ENCODE data around the gene AGRN.

AGRN gene

DNA sequence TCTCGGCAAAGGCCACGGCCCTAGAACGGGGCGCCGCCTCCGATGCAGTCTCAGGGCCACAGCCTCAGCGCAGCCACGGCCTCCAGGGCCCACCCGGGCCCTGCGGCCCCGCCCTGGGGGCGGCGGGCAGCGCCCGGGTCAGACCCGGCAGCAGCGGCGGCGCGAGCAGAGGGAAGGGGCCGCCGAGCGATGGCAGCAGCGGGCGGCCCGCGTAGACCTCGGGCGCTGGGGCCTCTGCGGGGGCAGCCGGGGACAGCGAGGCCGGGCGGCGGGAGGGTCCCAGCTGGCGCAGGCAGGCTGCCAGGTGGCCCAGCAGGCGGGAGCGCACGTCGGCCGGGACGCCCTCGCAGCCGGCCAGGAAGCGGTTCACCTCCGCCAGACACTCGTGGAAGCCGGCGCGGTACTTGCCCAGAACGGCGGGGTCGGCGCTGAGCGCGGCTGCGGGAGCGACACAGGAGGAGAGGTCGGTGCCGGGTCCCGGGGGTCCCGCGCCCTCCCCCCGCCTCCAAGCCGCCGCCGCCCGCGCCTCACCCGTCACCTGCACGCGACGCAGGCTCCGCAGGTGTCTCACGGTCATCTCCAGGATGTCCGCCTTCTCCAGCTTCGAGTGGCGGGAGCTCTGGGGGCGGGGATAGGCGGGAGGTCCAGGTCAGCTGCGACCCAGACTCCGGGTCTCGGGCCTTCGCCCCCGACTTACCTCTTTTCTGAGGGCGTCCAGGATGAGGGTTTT lies 20.8 kb upstream of the AGRN start:
- Histone ChIP-seq H2AK5ac (ENCODE audit: low read depth, low read length) (peak overlapping the region; percentile 99), H3K4me3 (ENCODE audit: low read length in 2 of 2) (peak overlapping the region; percentile 88 to 99), H3K79me1 (ENCODE audit: low read depth, low read length) (peaks cover 27% of the 10 kb centered on the region), H2AFZ (ENCODE audit: low read length) (peak overlapping the region; percentile 96), H2BK120ac (ENCODE audit: low read depth, low read length) (peak overlapping the region; percentile 87), H3K14ac (ENCODE audit: low read length) (peak overlapping the region; percentile 94), H3K23ac (ENCODE audit: low read depth, low read length, poor library complexity) (peak overlapping the region; percentile 85), H3K18ac (ENCODE audit: low read length) (peak overlapping the region; percentile 100), H2BK5ac (ENCODE audit: low read length) (peak overlapping the region; percentile 99), H3K27me3 (ENCODE audit: control insufficient read depth in 3 of 3, insufficient read depth in 3 of 3, low read depth in 1 of 3, low read length in 3 of 3) (peaks cover 0 to 12% (median 0%) of the 10 kb centered on the region in 3 experiments), H3K4me1 (ENCODE audit: control insufficient read depth in 2 of 2, insufficient read depth in 1 of 2, low read depth in 1 of 2, low read length in 2 of 2) (peaks cover 27 to 29% of the 10 kb centered on the region in 2 donors), H3K9ac (ENCODE audit: low read depth, low read length, poor library complexity) (peak overlapping the region; percentile 99), H3K4ac (ENCODE audit: low read length) (peak overlapping the region; percentile 76), H2BK12ac (ENCODE audit: low read length) (peak overlapping the region; percentile 58), H2BK15ac (ENCODE audit: low read length) (peak overlapping the region; percentile 94), H3K27ac (replicated peaks; ENCODE audit: low read length) (peak overlapping the region; percentile 99), H4K8ac (ENCODE audit: low read depth, low read length) (no peak overlapping the region), H3K4me2 (ENCODE audit: insufficient read depth, low read length, poor library complexity, severe bottlenecking) (peak overlapping the region; percentile 77), H3K36me3 (replicated peaks in 1 of 2; ENCODE audit: control insufficient read depth in 2 of 2, insufficient read depth in 2 of 2, low read length in 2 of 2) (peaks cover 0 to 8% of the 10 kb centered on the region in 2 donors), H4K91ac (ENCODE audit: low read depth, low read length, poor library complexity) (no peak overlapping the region), H3K9me3 (replicated peaks in 1 of 2; ENCODE audit: control insufficient read depth in 2 of 2, insufficient read depth in 1 of 2, low read depth in 1 of 2, low read length in 2 of 2) (peaks cover 0 to 1% of the 10 kb centered on the region in 2 donors)
- WGBS, 2 donors (ENCODE audit: extremely low coverage in 2 of 2, insufficient read length in 2 of 2, insufficient replicate concordance in 1 of 2) = no CpG with 5 or more reads among the region's 86 CpGs
- no peak for DNase-seq (ENCODE audit: low spot score)

DNA sequence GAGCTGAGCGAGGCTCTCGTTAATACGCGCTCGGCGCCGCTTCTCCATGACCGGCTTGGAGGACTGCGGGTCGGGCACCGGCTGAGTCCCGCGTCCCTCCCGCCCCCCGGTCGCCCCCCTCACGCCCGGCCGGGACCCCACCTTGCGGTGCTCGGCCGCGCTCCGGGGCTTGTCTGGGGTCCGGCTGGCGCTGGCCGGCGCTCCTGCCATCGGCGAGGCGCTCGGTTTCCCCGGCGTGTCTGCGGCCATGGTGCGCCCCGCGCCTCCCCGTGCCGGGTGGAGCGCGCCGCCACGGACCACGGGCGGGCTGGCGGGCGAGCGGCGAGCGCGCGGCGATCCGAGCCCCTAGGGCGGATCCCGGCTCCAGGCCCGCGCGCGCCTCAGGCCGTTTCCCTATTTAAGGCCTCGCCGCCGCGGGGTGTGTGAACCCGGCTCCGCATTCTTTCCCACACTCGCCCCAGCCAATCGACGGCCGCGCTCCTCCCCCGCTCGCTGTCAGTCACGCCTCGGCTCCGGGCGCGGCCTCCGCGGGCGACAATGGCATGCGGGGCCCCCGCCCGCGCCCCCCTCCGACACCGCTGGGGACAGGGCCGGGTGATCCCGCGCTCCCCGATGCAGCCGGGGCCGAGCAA lies 20.1 kb upstream of the AGRN start, which contains the start of gene HES4:
TSS of gene HES4 (minus strand) at position 373 of the 632 bp plus-strand sequence. CDS start at position 249, 124 bp downstream.
- H2BK5ac ChIP-seq (ENCODE audit: low read length) = peak within 1 kb of the TSS; percentile 99
- peak within 1 kb of the TSS; percentile 99 for H2BK15ac ChIP-seq (ENCODE audit: low read length)
- peaks cover 0 to 8% of the 10 kb centered on the region in 2 donors for H3K36me3 ChIP-seq (replicated peaks in 1 of 2; ENCODE audit: control insufficient read depth in 2 of 2, insufficient read depth in 2 of 2, low read length in 2 of 2)
- WGBS, 2 donors (ENCODE audit: extremely low coverage in 2 of 2, insufficient read length in 2 of 2, insufficient replicate concordance in 1 of 2) = no CpG with 5 or more reads among the region's 95 CpGs
- H3K23ac ChIP-seq (ENCODE audit: low read depth, low read length, poor library complexity) = peak within 1 kb of the TSS; percentile 99
- H3K27ac ChIP-seq (replicated peaks; ENCODE audit: low read length) = peak within 1 kb of the TSS; percentile 99
- peak within 1 kb of the TSS; percentile 77 for H3K4me2 ChIP-seq (ENCODE audit: insufficient read depth, low read length, poor library complexity, severe bottlenecking)
- H4K8ac ChIP-seq (ENCODE audit: low read depth, low read length) = peak within 1 kb of the TSS; percentile 43
- peak within 1 kb of the TSS; percentile 96 for H2AFZ ChIP-seq (ENCODE audit: low read length)
- H3K9ac ChIP-seq (ENCODE audit: low read depth, low read length, poor library complexity) = peak within 1 kb of the TSS; percentile 99
- DNase-seq (ENCODE audit: low spot score) = peak; percentile 91
- peak within 1 kb of the TSS; percentile 100 for H4K91ac ChIP-seq (ENCODE audit: low read depth, low read length, poor library complexity)
- H3K14ac ChIP-seq (ENCODE audit: low read length) = peak within 1 kb of the TSS; percentile 97
- H3K4me3 ChIP-seq (ENCODE audit: low read length in 2 of 2) = peak within 1 kb of the TSS; percentile 88 to 99
- peak within 1 kb of the TSS; percentile 100 for H3K18ac ChIP-seq (ENCODE audit: low read length)
- peaks cover 0 to 12% (median 0%) of the 10 kb centered on the region in 3 experiments for H3K27me3 ChIP-seq (ENCODE audit: control insufficient read depth in 3 of 3, insufficient read depth in 3 of 3, low read depth in 1 of 3, low read length in 3 of 3)
- peak within 1 kb of the TSS; percentile 100 for H2BK12ac ChIP-seq (ENCODE audit: low read length)
- H2BK120ac ChIP-seq (ENCODE audit: low read depth, low read length) = peak within 1 kb of the TSS; percentile 98
- H2AK5ac ChIP-seq (ENCODE audit: low read depth, low read length) = peak within 1 kb of the TSS; percentile 100
- H3K4me1 ChIP-seq (ENCODE audit: control insufficient read depth in 2 of 2, insufficient read depth in 1 of 2, low read depth in 1 of 2, low read length in 2 of 2) = peaks cover 34 to 35% of the 10 kb centered on the region in 2 donors
- peak within 1 kb of the TSS; percentile 99 for H3K4ac ChIP-seq (ENCODE audit: low read length)
- peaks cover 0 to 1% of the 10 kb centered on the region in 2 donors for H3K9me3 ChIP-seq (replicated peaks in 1 of 2; ENCODE audit: control insufficient read depth in 2 of 2, insufficient read depth in 1 of 2, low read depth in 1 of 2, low read length in 2 of 2)
- peaks cover 27% of the 10 kb centered on the region for H3K79me1 ChIP-seq (ENCODE audit: low read depth, low read length)

DNA sequence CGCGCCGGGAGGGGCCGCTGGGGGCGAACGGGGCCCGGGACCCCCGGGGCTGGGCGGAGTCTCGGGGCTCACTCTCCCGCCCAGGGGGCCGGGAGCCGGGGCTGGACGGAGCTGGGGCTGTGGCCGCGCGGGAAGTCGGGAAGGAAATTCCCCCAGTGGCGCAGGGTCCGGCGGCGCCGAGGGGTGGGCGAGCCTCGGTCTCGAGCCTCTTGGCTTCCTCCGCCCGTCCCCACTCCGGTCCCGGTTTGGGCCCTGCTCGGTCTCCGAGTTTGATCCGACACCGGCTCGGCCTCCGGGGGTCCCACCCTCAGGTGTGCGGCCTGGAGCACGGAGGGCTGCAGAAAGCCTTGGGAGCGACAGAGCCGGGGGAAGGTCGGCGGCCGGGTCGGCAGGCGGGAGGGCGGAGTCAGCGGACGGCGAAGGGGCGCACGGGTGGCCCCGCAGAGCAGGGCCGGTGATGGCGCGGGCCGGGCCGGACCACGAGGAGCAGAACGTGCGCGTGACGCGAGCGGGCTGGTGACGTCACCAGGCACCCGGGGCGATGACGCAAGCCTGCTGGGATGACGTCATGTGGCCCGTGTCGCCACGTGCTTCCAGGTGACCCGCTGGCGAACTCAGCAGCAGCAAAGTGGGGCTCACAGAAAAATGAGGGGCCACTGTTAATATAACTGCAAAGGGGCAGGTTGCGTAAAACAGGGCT lies 19.4 kb upstream of the AGRN start:
- H3K27ac ChIP-seq (replicated peaks; ENCODE audit: low read length) = peak overlapping the region; percentile 99
- peaks cover 27% of the 10 kb centered on the region for H3K79me1 ChIP-seq (ENCODE audit: low read depth, low read length)
- peak overlapping the region; percentile 88 for H3K4me3 ChIP-seq (ENCODE audit: low read length in 2 of 2)
- peak overlapping the region; percentile 100 for H2BK12ac ChIP-seq (ENCODE audit: low read length)
- H3K9ac ChIP-seq (ENCODE audit: low read depth, low read length, poor library complexity) = peak overlapping the region; percentile 97
- no CpG with 5 or more reads among the region's 75 CpGs for WGBS, 2 donors (ENCODE audit: extremely low coverage in 2 of 2, insufficient read length in 2 of 2, insufficient replicate concordance in 1 of 2)
- H2AFZ ChIP-seq (ENCODE audit: low read length) = peak overlapping the region; percentile 96
- peak overlapping the region; percentile 99 for H2BK15ac ChIP-seq (ENCODE audit: low read length)
- H3K36me3 ChIP-seq (replicated peaks in 1 of 2; ENCODE audit: control insufficient read depth in 2 of 2, insufficient read depth in 2 of 2, low read length in 2 of 2) = peaks cover 0 to 8% of the 10 kb centered on the region in 2 donors
- peak overlapping the region; percentile 99 for H2BK5ac ChIP-seq (ENCODE audit: low read length)
- H4K91ac ChIP-seq (ENCODE audit: low read depth, low read length, poor library complexity) = peak overlapping the region; percentile 100
- peak overlapping the region; percentile 99 for H3K4ac ChIP-seq (ENCODE audit: low read length)
- no peak overlapping the region for H4K8ac ChIP-seq (ENCODE audit: low read depth, low read length)
- H3K4me1 ChIP-seq (ENCODE audit: control insufficient read depth in 2 of 2, insufficient read depth in 1 of 2, low read depth in 1 of 2, low read length in 2 of 2) = peaks cover 40 to 42% of the 10 kb centered on the region in 2 donors
- H3K4me2 ChIP-seq (ENCODE audit: insufficient read depth, low read length, poor library complexity, severe bottlenecking) = peak overlapping the region; percentile 75
- H3K18ac ChIP-seq (ENCODE audit: low read length) = peak overlapping the region; percentile 100
- H3K27me3 ChIP-seq (ENCODE audit: control insufficient read depth in 3 of 3, insufficient read depth in 3 of 3, low read depth in 1 of 3, low read length in 3 of 3) = peaks cover 0 to 12% (median 0%) of the 10 kb centered on the region in 3 experiments
- H3K23ac ChIP-seq (ENCODE audit: low read depth, low read length, poor library complexity) = peak overlapping the region; percentile 99
- DNase-seq (ENCODE audit: low spot score) = peak; percentile 85
- peak overlapping the region; percentile 100 for H2AK5ac ChIP-seq (ENCODE audit: low read depth, low read length)
- H2BK120ac ChIP-seq (ENCODE audit: low read depth, low read length) = peak overlapping the region; percentile 98
- peak overlapping the region; percentile 97 for H3K14ac ChIP-seq (ENCODE audit: low read length)
- H3K9me3 ChIP-seq (replicated peaks in 1 of 2; ENCODE audit: control insufficient read depth in 2 of 2, insufficient read depth in 1 of 2, low read depth in 1 of 2, low read length in 2 of 2) = peaks cover 0 to 1% of the 10 kb centered on the region in 2 donors

All from neuronal stem cell (in vitro differentiated cells).